HG02885 (cell line): Measurements from ENCODE around the gene CHST8.
"Not testable (repeated sequence)": the region's sequence is repeated elsewhere in the genome, so short reads cannot be mapped to it uniquely, and the experiment has no call there.

Source experiments
- ATAC-seq: cut with Tn5 transposase; IDR thresholded peaks from one replicate; pipeline ENCODE4 v1.9.1; 2021; ENCODE audit warnings: mild to moderate bottlenecking; ENCODE audit not compliant: unreplicated experiment, poor library complexity

The CHST8 gene

GRCh38 chr19:33616346-33616745, 5.4 kb upstream of the CHST8 start:
- no peak for ATAC-seq

GRCh38 chr19:33616857-33617256, 4.9 kb upstream of the CHST8 start:
- ATAC-seq: no peak

- not testable (repeated sequence) for ATAC-seq
Observed at GRCh38 chr19:33618363-33618762, 3.4 kb upstream of the CHST8 start.

- no peak for ATAC-seq
Observed at GRCh38 chr19:33618884-33619283, 2.9 kb upstream of the CHST8 start.

GRCh38 chr19:33620611-33621010, 1.1 kb upstream of the CHST8 start:
- no peak for ATAC-seq

GRCh38 chr19:33621065-33621785, 528 bp upstream of the CHST8 start:
- ATAC-seq: no peak

GRCh38 chr19:33622505-33622808, 704 bp downstream of the CHST8 start:
- ATAC-seq: no peak

GRCh38 chr19:33622809-33623511, 1.2 kb downstream of the CHST8 start:
- ATAC-seq: no peak

GRCh38 chr19:33624586-33624985, 2.8 kb downstream of the CHST8 start:
- no peak for ATAC-seq

GRCh38 chr19:33627526-33627925, 5.8 kb downstream of the CHST8 start:
- no peak for ATAC-seq

GRCh38 chr19:33627962-33628839, 6.4 kb downstream of the CHST8 start:
- ATAC-seq: no peak

GRCh38 chr19:33628921-33629825, 7.4 kb downstream of the CHST8 start:
- ATAC-seq: no peak

GRCh38 chr19:33629826-33630375, 8.1 kb downstream of the CHST8 start:
- no peak for ATAC-seq

GRCh38 chr19:33630880-33631608, 9.3 kb downstream of the CHST8 start:
- no peak for ATAC-seq

- ATAC-seq: no peak
Observed at GRCh38 chr19:33631609-33631973, 9.8 kb downstream of the CHST8 start.

- ATAC-seq: no peak
Observed at GRCh38 chr19:33634361-33635091, 12.8 kb downstream of the CHST8 start.

GRCh38 chr19:33638167-33639034, 16.6 kb downstream of the CHST8 start:
- no peak for ATAC-seq
